GM19238 (cell line): ENCODE measurements around the gene SLC13A1.
"Not testable (repeated sequence)": the region's sequence is repeated elsewhere in the genome, so short reads cannot be mapped to it uniquely, and the experiment has no call there.

Source experiments
- DNase-seq: peaks from one replicate; pipeline ENCODE4 v3.0.0; 2011; ENCODE audit warnings: low spot score; ENCODE audit not compliant: insufficient read length

Gene SLC13A1, protein sequence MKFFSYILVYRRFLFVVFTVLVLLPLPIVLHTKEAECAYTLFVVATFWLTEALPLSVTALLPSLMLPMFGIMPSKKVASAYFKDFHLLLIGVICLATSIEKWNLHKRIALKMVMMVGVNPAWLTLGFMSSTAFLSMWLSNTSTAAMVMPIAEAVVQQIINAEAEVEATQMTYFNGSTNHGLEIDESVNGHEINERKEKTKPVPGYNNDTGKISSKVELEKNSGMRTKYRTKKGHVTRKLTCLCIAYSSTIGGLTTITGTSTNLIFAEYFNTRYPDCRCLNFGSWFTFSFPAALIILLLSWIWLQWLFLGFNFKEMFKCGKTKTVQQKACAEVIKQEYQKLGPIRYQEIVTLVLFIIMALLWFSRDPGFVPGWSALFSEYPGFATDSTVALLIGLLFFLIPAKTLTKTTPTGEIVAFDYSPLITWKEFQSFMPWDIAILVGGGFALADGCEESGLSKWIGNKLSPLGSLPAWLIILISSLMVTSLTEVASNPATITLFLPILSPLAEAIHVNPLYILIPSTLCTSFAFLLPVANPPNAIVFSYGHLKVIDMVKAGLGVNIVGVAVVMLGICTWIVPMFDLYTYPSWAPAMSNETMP

DNA sequence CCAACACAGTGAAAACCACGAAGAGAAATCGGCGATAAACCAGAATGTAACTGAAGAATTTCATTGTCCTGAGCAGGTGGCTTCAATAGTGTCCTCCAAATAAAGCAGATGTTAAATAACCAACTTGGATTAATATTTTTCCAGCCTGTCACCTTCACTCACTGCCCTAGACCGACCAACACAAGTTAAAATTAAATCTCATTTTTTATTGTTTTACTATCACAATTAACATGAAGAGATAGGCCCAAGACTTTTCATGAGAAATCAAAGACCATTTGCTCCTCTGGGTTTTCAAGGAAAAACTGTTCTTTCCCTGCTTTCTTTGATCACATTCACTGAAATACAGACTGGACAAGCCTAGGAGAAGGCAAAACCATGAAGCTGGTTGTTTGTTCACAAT, at the start of gene SLC13A1:
Gene SLC13A1 (minus strand): TSS at position 87 of the 400 bp plus-strand sequence. CDS start 23 bp downstream, at position 64.
- no peak for DNase-seq

DNA sequence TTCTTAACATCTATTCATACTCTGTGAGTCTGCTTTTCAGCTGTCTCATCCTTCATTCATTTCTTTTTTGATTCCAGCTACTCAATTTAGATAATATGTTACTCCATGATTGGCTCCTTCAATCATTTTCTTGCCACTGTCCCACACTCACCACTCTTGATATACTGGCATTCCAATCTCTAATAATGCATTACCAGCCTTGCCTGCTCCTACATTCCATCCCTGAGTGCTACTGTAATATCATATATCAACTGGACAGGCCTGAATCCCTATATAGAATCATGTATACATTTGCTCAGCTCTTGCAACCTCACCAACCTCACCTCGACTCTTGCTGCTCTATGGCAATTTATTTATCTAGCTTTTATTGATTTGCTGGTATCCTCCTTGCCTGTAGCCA, 45.0 kb upstream of the SLC13A1 start:
- no peak for DNase-seq

DNA sequence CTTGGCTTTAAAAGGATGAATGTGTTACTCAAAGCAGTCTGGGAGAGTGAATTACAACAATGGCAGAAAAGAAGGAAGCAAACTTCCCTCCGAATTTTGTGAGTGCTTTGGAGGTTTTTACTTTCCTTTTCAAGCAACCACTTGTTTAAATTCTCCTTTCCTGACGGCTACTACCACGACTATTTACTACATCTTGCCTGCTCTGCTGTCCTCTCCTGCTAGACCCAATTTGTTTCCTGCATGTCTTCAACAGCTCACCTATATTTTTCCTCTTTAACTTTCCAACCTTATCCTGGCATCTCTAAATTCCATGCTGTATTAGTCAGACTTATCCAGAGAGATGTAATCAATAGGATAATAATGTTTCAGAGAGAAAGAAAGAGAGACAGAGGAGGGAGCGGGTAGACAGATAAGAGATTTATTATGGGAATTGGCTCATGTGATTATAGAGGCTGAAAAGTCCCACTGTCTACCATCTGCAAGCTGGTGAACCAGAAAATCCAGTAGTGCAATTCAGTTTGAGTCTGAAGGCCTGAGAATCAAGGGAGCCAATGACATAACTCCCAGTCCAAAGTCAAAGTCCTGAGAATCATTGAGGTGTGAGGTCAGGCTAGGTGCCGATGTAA, 42.8 kb upstream of the SLC13A1 start:
- no peak for DNase-seq

DNA sequence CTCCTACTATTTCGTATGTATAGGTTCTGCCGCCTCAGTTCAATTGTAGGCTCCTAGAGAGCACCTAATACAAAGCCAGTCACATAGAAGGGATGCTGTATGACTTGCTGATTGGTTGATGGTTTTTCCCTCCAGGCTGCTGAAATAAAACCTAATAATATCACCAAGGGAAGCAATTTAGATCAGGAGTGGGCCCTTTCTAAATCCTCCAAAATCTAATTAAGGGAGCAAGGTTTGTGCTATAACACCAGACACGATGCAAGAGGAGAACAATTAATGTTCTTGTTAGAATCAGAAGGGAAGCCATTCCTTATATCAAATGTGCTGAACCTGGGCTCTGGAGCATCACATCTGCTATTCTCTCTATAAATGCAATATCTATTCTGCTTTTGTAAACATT, 42.0 kb upstream of the SLC13A1 start:
- DNase-seq = no peak

DNA sequence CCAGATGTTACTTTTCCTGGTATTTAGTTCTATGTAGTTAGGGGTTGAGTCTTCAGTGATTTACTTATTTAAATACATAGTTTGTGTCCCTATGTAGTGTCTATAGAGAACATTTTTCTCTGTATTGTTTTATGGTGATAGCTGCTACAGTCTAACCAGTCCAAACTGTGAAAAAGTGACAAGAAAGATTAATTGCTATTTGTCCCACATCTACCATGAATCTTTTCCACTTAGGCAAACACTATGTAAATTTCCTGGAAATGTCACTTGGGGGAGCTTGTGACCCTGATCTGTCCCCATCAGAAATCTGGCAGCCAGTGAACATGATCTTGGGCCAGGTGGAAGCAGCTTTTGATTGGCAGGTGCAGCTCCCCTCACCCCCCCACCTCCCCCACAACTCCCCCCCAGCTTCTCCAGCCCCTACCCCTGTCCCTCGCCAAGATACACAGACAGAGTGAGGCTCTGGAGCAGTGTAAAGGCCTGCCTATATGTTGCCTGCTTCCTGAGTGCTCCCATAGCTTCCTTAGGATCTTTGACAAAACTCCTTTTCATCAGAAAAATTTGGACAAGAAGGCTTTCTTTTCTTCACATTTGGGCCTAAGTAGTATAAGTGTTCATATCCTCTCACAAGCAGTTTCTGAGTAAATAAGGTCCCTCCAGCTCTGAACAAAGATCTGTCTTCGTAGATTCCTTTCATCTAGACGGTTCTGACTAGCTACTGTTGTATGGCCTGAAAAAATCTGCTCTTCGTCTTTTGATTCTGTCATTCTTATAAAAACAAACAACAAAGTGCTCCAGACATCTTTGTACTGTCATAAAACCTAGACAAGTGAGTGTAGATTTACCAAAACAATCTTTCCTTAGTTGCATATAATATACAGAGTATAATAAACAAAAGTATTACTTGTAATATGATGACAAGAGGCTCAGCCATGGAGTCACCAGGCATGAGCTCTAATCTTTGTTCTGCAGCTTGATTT, 31.5 kb upstream of the SLC13A1 start:
- no peak for DNase-seq

DNA sequence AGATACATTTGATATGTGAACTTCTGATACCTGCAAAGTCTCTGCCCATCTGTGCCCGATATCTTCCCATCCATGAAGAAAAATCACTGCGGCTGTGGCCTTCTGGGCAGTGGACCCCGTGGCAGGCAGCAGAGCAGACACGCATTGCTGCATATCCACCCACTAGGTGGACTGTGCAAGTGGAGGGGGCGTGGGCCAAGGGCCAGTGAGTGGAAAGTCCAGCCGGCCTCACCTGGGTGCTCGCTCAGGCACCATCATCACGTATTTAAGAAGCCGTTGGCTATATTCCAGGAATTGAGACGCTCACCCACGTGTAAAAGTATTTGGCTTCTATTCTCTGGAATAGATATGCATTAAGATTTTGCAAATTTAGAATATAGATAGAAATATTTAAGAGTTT, 30.8 kb upstream of the SLC13A1 start:
- DNase-seq = no peak

DNA sequence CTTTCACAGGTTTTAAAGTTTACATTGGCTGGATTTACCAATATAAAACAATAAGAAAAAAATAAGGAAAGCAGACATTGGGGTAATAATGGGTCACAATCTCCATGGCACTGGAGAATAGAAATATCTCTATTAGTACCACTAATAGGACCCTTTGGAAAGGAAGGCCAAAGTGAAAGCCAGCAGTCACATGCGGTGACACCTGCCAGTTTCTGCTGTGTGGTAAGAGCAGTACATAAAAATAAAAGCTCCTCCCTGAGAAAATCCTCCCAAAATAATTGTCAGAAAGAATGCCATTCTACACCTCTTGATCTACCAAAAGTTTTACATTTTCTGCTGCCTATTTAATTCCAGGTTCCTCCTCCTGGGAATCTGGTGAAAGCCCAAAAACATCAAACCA, 30.4 kb upstream of the SLC13A1 start:
- no peak for DNase-seq

DNA sequence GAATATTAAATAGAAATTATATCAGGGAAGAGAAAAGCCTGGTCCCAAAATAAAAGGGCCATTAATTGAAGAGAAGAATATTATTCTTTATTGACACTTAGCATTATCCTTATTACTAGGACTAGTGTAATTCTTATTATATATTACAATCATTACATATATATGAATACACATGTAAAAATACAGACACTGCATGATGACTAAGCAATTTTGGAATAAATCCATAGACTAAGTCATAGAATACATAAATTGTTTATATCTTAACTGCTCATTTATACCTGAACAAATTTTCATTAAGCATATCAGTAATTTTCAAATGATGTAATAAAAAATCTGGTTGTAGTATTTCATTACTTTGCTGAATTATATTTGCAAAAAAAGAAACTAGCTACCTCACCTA, 29.7 kb upstream of the SLC13A1 start:
- no peak for DNase-seq

DNA sequence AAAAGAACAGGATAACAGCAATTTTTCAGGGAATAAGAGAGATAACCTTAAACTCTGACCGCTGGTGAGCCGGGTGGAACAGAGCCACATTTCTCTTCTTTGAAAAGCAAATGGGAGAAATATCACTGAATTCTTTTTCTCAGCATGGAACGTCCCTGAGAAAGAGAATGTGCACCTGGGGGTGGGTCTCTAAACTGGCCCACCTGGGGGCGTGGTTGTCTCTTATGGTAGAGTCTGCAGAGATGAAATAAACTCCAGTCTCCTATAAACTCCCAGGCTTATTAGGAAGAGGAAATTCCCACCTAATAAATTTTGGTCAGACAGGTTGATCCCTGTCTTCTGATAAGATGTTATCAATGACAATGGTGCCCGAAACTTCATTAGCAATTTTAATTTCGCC, 27.9 kb upstream of the SLC13A1 start:
- not testable (repeated sequence) for DNase-seq

DNA sequence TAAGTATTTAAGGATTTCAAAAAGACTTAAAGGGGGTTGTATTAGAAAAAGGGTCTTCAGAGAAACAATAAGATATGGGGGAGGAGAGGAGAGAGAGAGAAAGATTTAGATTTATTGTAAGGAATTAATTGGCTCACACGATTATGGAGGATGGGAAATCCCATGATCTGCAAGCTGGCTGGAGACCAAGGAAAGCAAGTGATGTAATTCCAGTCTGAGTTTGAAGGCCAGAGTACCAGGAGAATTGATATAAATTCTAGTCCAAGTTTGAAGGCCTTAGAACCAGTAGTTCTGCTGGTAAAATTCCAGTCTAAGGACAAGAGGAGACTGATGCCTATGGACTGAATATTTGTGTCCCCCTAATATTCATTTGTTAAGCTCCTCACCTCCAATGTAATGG, 20.6 kb upstream of the SLC13A1 start:
- no peak for DNase-seq

DNA sequence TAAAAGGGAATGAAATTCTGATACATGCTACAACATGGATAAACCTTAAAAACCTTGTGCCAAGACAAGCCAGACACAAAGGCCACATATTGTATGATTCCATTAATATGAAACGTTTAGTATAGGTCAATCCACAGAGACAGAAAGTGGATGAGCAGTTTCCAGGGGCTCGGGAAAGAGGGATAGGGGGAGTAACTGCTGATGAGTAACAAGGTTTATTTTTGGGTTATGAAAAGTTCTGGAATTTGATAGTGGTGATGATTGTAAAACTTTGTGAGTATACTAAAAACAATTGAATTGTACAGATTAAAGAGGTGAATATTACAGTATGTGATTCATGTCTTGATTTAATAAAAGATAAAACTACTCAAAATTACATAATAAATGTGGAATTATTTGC, 19.1 kb upstream of the SLC13A1 start:
- no peak for DNase-seq

DNA sequence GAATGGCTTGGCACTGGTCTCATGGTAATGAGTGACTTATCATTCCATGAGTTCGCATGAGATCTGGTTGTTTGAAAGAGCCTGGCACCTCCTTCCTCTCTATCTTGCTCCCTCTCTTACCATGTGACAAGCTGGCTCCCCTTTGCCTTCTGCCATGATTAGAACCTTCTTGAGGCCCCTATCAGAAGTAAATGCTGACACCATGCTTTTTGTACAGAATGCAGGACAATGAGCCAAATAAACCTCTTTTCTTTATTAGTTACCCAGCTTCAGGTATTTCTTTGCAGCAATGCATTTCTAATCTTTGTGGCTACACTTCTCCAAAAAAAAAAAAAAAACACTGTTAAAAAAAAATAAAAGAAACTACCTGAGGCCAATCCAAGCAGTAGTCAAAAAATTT, 17.1 kb upstream of the SLC13A1 start:
- no peak for DNase-seq

DNA sequence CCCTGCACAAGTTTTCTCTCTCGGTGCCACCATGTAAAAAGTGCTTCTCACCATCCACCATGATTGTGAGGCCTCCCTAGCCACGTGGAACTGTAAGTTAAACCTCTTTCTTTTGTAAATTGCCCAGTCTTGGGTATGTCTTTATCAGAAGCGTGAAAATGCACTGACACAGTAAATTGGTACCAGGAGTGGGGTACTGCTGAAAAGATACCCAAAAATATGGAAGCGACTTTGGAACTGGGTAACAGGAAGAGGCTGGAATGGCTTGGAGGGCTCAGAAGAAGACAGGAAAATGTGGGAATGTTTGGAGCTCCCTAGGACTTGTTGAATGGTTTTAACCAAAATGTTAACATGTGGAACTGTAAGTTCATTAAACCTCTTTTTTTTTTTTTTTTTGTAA, 15.6 kb upstream of the SLC13A1 start:
- DNase-seq = no peak

DNA sequence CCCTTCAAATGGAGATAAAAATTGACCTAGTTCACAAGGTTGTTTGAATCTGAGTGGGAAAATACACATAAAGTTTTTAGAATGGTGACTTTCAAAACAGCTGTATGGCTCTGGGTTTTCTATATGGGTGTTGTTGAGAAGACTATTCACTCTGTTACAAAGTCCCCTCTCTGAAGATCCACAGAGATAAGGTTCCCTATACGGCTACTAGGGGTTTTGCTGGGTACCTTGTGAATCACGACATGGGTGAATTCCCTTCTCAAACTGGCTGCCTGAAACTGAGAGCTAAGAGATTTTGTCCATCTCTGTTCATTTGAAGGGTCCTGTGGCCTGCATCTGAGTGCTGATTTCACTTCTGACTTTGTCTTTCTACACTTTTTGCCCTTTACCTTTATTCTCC, 11.8 kb upstream of the SLC13A1 start:
- no peak for DNase-seq

DNA sequence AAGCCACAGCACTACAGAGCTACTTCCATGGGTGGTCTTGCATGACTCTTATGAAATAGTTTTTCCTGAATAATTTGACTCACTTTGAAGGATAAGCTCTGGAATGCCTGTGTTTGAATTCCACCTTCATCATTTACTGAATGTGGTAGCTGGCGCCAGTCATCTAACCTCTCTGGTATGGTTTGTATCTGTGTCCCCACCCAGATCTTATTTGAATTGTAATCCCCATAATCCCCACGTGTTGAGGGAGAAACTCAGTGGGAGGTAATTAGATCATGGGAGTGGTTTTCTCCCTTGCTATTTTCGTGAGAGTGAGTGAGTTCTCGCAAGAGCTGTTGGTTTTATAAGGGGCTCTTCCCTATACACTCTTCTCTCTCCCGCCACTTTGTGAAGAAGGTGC, 11.2 kb upstream of the SLC13A1 start:
- no peak for DNase-seq

DNA sequence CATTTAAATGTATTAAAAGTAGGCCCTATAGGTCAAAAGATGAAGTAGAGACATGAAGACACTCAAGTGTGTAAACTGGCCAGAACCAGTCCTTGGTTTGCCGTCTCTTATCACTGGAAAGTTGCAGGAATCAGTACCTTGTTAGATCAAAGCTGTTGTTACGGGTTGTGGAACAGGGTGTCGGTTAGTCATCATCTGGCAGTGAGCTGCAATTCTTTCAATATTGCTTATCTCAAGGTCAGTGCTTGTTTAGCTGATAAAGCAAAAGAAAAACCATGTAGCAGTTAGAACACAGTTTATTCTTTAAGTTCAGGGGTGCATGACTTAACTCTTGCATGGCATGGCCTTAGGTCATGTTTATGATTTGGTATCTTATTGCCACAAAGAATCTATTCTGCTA, 10.0 kb upstream of the SLC13A1 start:
- DNase-seq = no peak

DNA sequence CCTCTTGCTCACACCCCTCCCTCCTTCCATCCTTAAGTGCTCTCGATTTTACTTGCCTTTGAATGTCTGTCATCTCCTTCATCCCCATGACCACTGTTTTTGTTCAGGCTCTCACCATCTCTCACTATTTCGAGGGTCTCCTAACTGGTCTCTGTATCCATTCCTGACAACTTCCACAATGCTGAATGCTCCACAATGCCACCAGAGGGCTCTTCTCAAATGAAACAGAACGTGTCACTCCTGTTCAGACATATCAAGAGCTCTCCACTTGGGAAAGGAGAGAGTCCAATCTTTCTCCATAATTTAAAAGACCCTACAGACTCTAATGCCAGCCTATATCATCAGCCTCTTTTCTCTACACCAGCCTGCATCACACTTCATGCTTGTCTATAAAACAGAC, 9.0 kb upstream of the SLC13A1 start:
- no peak for DNase-seq

DNA sequence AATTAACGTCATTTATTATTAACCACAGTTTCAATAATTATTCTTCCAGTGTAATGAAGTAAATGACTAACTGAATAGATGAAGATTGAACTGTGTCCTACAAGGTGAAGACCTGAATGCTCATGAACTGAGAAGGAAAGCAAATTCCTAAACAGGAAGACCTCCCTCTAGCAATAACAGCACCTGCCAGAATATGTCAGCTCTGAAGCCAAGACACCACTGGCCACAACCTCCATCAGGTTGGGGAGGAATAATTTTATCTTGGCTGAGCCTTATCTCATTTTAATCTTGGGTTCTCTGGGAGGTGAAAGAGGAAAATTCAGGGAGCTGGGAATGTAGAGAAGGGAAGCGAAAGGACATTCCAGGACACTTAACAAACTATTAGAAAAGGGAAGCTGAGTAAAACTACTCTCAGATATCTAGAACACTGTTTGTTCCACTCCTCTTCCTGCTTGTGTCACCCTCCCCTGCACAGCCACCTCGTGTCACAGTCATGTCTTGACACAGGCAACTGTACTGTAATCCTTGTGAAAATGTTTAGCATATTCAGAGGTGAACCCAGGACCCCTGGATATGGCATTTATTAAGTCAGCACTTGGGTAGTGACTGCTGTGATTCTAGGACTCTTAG, 4.6 kb upstream of the SLC13A1 start:
- no peak for DNase-seq

DNA sequence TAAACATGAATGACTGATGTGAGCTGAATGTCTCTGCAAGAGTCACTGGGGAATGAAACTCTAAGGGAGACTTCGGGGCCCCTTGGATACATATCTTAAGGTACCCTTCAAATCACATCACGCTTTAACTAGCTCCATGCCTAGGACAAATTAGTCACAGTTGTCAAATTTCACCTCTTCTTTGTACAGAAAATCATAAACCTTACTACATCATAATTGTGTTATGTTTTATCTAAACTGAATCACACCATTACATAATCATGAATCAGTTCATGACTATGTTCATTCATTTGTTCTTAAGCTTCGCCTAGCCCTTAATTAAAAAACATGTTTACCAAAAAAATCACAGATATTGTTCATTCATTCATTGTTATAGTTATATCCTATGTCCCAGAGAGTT, 2.1 kb upstream of the SLC13A1 start:
- no peak for DNase-seq

DNA sequence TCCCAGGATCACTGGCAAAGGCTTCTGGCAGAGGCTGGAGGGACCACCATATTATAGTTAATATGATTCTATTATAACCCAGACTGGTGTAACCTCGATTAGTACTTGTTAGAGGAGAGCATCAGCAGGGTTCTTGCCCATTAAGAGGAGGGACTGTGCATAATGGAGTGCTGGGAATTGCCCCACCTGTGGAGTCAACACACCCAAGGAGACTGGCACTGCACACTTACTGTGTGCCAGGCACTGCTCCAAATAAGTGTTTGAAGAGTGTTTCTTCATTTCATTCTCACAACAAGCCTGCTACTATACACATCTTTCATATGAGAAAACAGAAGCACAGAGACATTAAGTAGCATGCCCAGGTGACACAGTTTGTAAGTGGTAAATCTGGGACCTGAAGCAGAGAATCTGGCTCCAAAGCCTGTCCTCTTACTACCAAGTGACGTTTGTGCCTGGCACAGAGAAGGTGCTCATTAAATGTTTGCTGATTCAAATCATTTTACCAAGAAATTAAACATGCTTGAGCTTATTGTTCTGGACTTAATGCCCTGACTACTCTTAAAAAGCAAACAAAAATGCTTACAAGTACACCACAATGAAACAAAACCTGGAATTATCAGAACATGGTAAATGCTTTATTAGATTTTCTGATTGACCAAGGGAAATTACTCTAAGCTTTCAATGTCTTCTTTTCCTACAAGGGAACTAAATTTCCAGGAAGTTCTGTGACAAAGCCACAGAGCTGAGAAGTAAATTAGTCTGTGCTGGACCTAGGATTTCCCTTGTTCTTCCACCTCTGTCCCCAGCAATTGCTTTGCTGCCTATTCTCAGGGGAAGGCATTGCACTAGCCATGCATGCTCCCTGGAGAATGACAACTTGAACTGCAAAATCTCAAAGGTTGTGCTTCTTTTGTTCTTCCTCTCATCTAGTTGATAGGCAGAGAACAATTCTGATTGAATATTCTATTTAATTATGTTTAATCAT, 809 bp downstream of the SLC13A1 start:
- DNase-seq = no peak
